MCF 10A (cell line): Measurements from ENCODE around the gene TARP.
"Not testable (repeated sequence)": the region's sequence is repeated elsewhere in the genome, so short reads cannot be mapped to it uniquely, and the experiment has no call there.

Source experiments
- BruUV-seq: library from RNA; stranded (reverse); fragments of 400-500 nt; replicated peaks from 2 replicates; lab custom pipeline; 2021; lab: Mats Ljungman, UMichigan
- CTCF ChIA-PET: fragments of 300-600 bp; sonication (Branson Sonifier 250); formaldehyde crosslinking; extraction: SDS; loops from one replicate; lab custom pipeline; 2021; ENCODE audit warnings: antibody characterized with exemption, inconsistent platforms; lab: Yijun Ruan, JAX
- POLR2A ChIA-PET: fragments of 300-600, 350-650 bp; sonication (Branson Sonifier 250); formaldehyde crosslinking; extraction: SDS; loops from one replicate; lab custom pipeline; 2020; ENCODE audit warnings: antibody characterized with exemption, inconsistent platforms; lab: Yijun Ruan, JAX
- DNase-seq: peaks from one replicate; pipeline ENCODE4 v3.0.0-alpha.2; 2018; ENCODE audit not compliant: unreplicated experiment
- H3K27ac Mint-ChIP-seq: one replicate; pipeline ENCODE4 v1.8.0; 2022; ENCODE audit warnings: mild to moderate bottlenecking, low read depth, mixed read lengths; ENCODE audit not compliant: unreplicated experiment
- H3K27me3 Mint-ChIP-seq: one replicate; pipeline ENCODE4 v1.8.0; 2022; ENCODE audit warnings: mixed read lengths; ENCODE audit not compliant: insufficient read depth, unreplicated experiment
- H3K36me3 Mint-ChIP-seq: one replicate; pipeline ENCODE4 v1.8.0; 2022; ENCODE audit warnings: mild to moderate bottlenecking, moderate library complexity, mixed read lengths; ENCODE audit not compliant: insufficient read depth, unreplicated experiment
- H3K4me1 Mint-ChIP-seq: one replicate; pipeline ENCODE4 v1.8.0; 2022; ENCODE audit warnings: mixed read lengths; ENCODE audit not compliant: insufficient read depth, unreplicated experiment
- H3K4me3 Mint-ChIP-seq: one replicate; pipeline ENCODE4 v1.8.0; 2022; ENCODE audit warnings: mild to moderate bottlenecking, moderate library complexity, mixed read lengths; ENCODE audit not compliant: unreplicated experiment
- H3K9me3 Mint-ChIP-seq: one replicate; pipeline ENCODE4 v1.8.0; 2022; ENCODE audit warnings: mixed read lengths; ENCODE audit not compliant: unreplicated experiment
- intact Hi-C: fragments of 100-400 bp; cut with micrococcal nuclease; formaldehyde crosslinking; loops from 2 replicates; pipeline ENCODE4 v1.14.1; 2022
- TF ChIP-seq, protein P1 (sequence below): fragments of 200-600 bp; IDR thresholded peaks from one replicate; pipeline ENCODE4 v1.8.0; 2022; ENCODE audit warnings: antibody characterized with exemption, mild to moderate bottlenecking; ENCODE audit not compliant: unreplicated experiment

The TARP gene

DNA sequence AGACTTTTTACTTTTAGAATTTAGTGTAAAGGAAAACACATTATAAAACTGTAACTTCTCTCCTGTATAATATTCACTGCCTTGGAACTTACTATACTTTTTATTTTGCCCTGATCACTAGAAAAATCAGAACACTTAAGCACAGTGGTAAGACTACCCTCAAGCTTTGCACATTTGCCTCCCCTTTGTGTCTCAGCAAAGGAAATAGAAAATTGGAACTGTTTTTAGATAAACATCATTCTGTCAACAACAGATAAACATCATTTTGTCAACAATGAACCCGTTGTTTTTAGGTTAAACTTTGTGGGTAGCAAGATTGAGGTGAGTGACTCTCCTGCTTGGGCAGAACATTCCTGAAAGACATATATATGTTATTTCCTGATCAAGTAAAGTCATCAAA lies 8.8 kb downstream of the TARP start:
- POLR2A ChIA-PET, H3K9me3 Mint-ChIP-seq, BruUV-seq, H3K4me3 Mint-ChIP-seq, intact Hi-C loops, H3K36me3 Mint-ChIP-seq, H3K27ac Mint-ChIP-seq, H3K4me1 Mint-ChIP-seq, DNase-seq: not testable (repeated sequence)
- H3K27me3 Mint-ChIP-seq = peaks cover 71% of the 10 kb centered on the region
- CTCF ChIA-PET = interaction anchor here (0.6 kb wide), 1 partner anchor 54 kb away, joined by 3 read pairs; no protein-coding TSS in a partner anchor

GRCh38 chr7:38263274-38263673 lies 10.2 kb downstream of the TARP start:
- intact Hi-C loops, H3K36me3 Mint-ChIP-seq, H3K27ac Mint-ChIP-seq, H3K4me3 Mint-ChIP-seq, H3K9me3 Mint-ChIP-seq, CTCF ChIA-PET, POLR2A ChIA-PET, H3K4me1 Mint-ChIP-seq, BruUV-seq, DNase-seq: not testable (repeated sequence)
- peaks cover 84% of the 10 kb centered on the region for H3K27me3 Mint-ChIP-seq

GRCh38 chr7:38262545-38262944 lies 10.9 kb downstream of the TARP start:
- Mint-ChIP-seq H3K27me3 (peaks cover 92% of the 10 kb centered on the region), H3K27ac (no peak overlapping the region), H3K9me3 (no peaks in the 10 kb centered on the region), H3K4me1 (no peaks in the 10 kb centered on the region), H3K4me3 (no peak overlapping the region), H3K36me3 (no peaks in the 10 kb centered on the region)
- TF ChIP-seq, protein P1, sequence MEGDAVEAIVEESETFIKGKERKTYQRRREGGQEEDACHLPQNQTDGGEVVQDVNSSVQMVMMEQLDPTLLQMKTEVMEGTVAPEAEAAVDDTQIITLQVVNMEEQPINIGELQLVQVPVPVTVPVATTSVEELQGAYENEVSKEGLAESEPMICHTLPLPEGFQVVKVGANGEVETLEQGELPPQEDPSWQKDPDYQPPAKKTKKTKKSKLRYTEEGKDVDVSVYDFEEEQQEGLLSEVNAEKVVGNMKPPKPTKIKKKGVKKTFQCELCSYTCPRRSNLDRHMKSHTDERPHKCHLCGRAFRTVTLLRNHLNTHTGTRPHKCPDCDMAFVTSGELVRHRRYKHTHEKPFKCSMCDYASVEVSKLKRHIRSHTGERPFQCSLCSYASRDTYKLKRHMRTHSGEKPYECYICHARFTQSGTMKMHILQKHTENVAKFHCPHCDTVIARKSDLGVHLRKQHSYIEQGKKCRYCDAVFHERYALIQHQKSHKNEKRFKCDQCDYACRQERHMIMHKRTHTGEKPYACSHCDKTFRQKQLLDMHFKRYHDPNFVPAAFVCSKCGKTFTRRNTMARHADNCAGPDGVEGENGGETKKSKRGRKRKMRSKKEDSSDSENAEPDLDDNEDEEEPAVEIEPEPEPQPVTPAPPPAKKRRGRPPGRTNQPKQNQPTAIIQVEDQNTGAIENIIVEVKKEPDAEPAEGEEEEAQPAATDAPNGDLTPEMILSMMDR = no peak
- DNase-seq = no peak
- POLR2A ChIA-PET = interaction anchor here (0.6 kb wide), 1 partner anchor 70 kb away, joined by 3 read pairs; no protein-coding TSS in a partner anchor
- intact Hi-C loops = no loop called here
- no TSS peak for BruUV-seq
- CTCF ChIA-PET = no interaction called here

- H3K9me3 Mint-ChIP-seq, CTCF ChIA-PET, intact Hi-C loops, DNase-seq, H3K4me1 Mint-ChIP-seq, H3K27ac Mint-ChIP-seq, H3K4me3 Mint-ChIP-seq, H3K36me3 Mint-ChIP-seq, BruUV-seq: not testable (repeated sequence)
- POLR2A ChIA-PET = interaction anchor here (0.6 kb wide), 1 partner anchor 69 kb away, joined by 3 read pairs; no protein-coding TSS in a partner anchor
- H3K27me3 Mint-ChIP-seq = peaks cover 92% of the 10 kb centered on the region
These were observed 11.4 kb downstream of the TARP start for GRCh38 chr7:38262026-38262425.

DNA sequence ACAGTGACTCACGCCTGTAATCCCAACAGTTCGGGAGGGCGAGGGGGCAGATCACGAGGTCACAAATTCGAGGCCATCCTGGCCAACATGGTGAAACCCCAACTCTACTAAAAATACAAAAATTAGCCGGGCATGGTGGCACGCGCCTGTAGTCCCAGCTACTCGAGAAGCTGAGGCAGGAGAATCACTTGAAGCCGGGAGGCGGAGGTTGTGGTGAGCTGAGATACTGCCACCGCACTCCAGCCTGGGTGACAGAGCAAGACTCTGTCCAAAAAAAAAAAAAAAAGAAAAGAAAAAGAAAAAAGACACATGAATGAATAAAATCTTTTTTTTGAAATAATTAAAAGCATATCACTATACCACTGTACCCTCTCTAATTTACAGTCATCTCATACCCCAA lies 11.8 kb downstream of the TARP start:
- intact Hi-C loops, H3K27ac Mint-ChIP-seq, H3K4me1 Mint-ChIP-seq, H3K4me3 Mint-ChIP-seq, POLR2A ChIA-PET, CTCF ChIA-PET, H3K36me3 Mint-ChIP-seq, DNase-seq, BruUV-seq, H3K9me3 Mint-ChIP-seq: not testable (repeated sequence)
- peaks cover 92% of the 10 kb centered on the region for H3K27me3 Mint-ChIP-seq

- H3K27ac Mint-ChIP-seq, H3K9me3 Mint-ChIP-seq, H3K4me1 Mint-ChIP-seq, H3K36me3 Mint-ChIP-seq, intact Hi-C loops, DNase-seq, BruUV-seq, H3K4me3 Mint-ChIP-seq, POLR2A ChIA-PET: not testable (repeated sequence)
- peaks cover 89% of the 10 kb centered on the region for H3K27me3 Mint-ChIP-seq
- CTCF ChIA-PET = interaction anchor here (0.6 kb wide), 1 partner anchor 109 kb away, joined by 6 read pairs; no protein-coding TSS in a partner anchor
These were observed 14.3 kb downstream of the TARP start for GRCh38 chr7:38259157-38259556.
